WTC11 (cell line): ENCODE results near the gene A1BG. TPM values are rescaled to one million over a fixed set of nuclear protein-coding genes. Genes with fewer than 3 reads are reported as not detected.

Source experiments
- ATAC-seq: fragments of 200-7000 bp; cut with Tn5 transposase; 2 replicates; pipeline ENCODE4 v1.10.0; 2021; ENCODE audit warnings: mild to moderate bottlenecking, moderate library complexity
- CTCF ChIA-PET: fragments of 300-600 bp; sonication (Branson Sonifier 250); formaldehyde crosslinking; loops from one replicate; lab custom pipeline; 2021; ENCODE audit warnings: antibody characterized with exemption; lab: Charles Lee
- POLR2A ChIA-PET: fragments of 350-600 bp; sonication (Branson Sonifier 250); formaldehyde crosslinking; loops from one replicate; lab custom pipeline; 2021; ENCODE audit warnings: antibody characterized with exemption; lab: Charles Lee
- DNase-seq: peaks from one replicate; pipeline ENCODE4 v3.0.0; 2021; ENCODE audit warnings: low spot score
- H3K27ac Mint-ChIP-seq: 2 replicates; pipeline ENCODE4 v1.8.0; 2021; ENCODE audit warnings: mixed read lengths
- H3K27me3 Mint-ChIP-seq: 2 replicates; pipeline ENCODE4 v1.8.0; 2021; ENCODE audit warnings: low read depth, mild to moderate bottlenecking, moderate library complexity, mixed read lengths
- H3K36me3 Mint-ChIP-seq: 2 replicates; pipeline ENCODE4 v1.8.0; 2021; ENCODE audit warnings: mixed read lengths
- H3K4me1 Mint-ChIP-seq: 2 replicates; pipeline ENCODE4 v1.8.0; 2022; ENCODE audit warnings: mixed read lengths
- H3K4me3 Mint-ChIP-seq: 2 replicates; pipeline ENCODE4 v1.8.0; 2021; ENCODE audit warnings: mild to moderate bottlenecking, moderate library complexity, mixed read lengths
- H3K9me3 Mint-ChIP-seq: 2 replicates; pipeline ENCODE4 v1.8.0; 2021; ENCODE audit warnings: mixed read lengths
- CREB1 ChIP-seq: sonication (generic); formaldehyde crosslinking; IDR thresholded peaks from 2 replicates; pipeline ENCODE4 v1.8.0; 2023; ENCODE audit warnings: mild to moderate bottlenecking, missing genetic modification reagents
- CREM ChIP-seq: sonication (generic); formaldehyde crosslinking; IDR thresholded peaks from 2 replicates; pipeline ENCODE4 v1.8.1; 2022; ENCODE audit warnings: mild to moderate bottlenecking, missing genetic modification reagents, moderate library complexity
- ERG ChIP-seq: fragments of 250-450 bp; sonication (Bioruptor Pico); IDR thresholded peaks from 2 replicates; pipeline ENCODE4 v1.8.0; 2021; ENCODE audit warnings: mild to moderate bottlenecking
- ESRRA ChIP-seq: sonication (generic); formaldehyde crosslinking; IDR thresholded peaks from 2 replicates; pipeline ENCODE4 v1.8.1; 2022; ENCODE audit warnings: mild to moderate bottlenecking, missing genetic modification reagents, borderline replicate concordance
- FOXP4 ChIP-seq: sonication (generic); formaldehyde crosslinking; IDR thresholded peaks from 2 replicates; pipeline ENCODE4 v1.8.0; 2022; ENCODE audit warnings: mild to moderate bottlenecking, missing genetic modification reagents
- GRHL2 ChIP-seq: fragments of 250-450 bp; sonication (Bioruptor Pico); IDR thresholded peaks from 2 replicates; pipeline ENCODE4 v1.8.0; 2022; ENCODE audit warnings: mild to moderate bottlenecking, moderate library complexity; ENCODE audit not compliant: insufficient replicate concordance, severe bottlenecking
- IRF2 ChIP-seq: sonication (generic); formaldehyde crosslinking; IDR thresholded peaks from 2 replicates; pipeline ENCODE4 v1.8.0; 2022; ENCODE audit warnings: low read depth, missing genetic modification reagents, borderline replicate concordance
- NFE2L1 ChIP-seq: sonication (generic); formaldehyde crosslinking; IDR thresholded peaks from 2 replicates; pipeline ENCODE4 v1.8.1; 2023; ENCODE audit warnings: missing genetic modification reagents
- SP1 ChIP-seq: sonication (generic); formaldehyde crosslinking; conservative IDR thresholded peaks from 2 replicates; pipeline ENCODE4 v1.8.1; 2022; ENCODE audit warnings: missing genetic modification reagents
- TEAD1 ChIP-seq: sonication (generic); formaldehyde crosslinking; IDR thresholded peaks from 2 replicates; pipeline ENCODE4 v1.8.0; 2022; ENCODE audit warnings: mild to moderate bottlenecking, missing genetic modification reagents
- ZNF396 ChIP-seq: fragments of 250-450 bp; sonication (Bioruptor Pico); IDR thresholded peaks from 2 replicates; pipeline ENCODE4 v1.8.0; 2021; ENCODE audit warnings: mild to moderate bottlenecking, moderate library complexity, borderline replicate concordance
- ZNF423 ChIP-seq: fragments of 250-450 bp; sonication (Bioruptor Pico); IDR thresholded peaks from 2 replicates; pipeline ENCODE4 v2.1.2; 2022; ENCODE audit warnings: mild to moderate bottlenecking, moderate library complexity
- total RNA-seq: library from RNA; stranded (reverse); gene quantifications from 3 replicates; pipeline ENCODE4 v1.2.3, GENCODE V29; 2021
- TF ChIP-seq, protein P1 (sequence below): sonication (generic); formaldehyde crosslinking; IDR thresholded peaks from 2 replicates; pipeline ENCODE4 v1.8.0; 2022; ENCODE audit warnings: missing genetic modification reagents
- TF ChIP-seq, protein P2 (sequence below): fragments of 200-600 bp; IDR thresholded peaks from 2 replicates; pipeline ENCODE4 v1.8.0; 2022; ENCODE audit warnings: antibody characterized with exemption
- TF ChIP-seq, protein P3 (sequence below): sonication (generic); formaldehyde crosslinking; IDR thresholded peaks from 2 replicates; pipeline ENCODE4 v1.8.1; 2023; ENCODE audit warnings: mild to moderate bottlenecking, missing genetic modification reagents, borderline replicate concordance
- TF ChIP-seq, protein P4 (sequence below): sonication (generic); formaldehyde crosslinking; IDR thresholded peaks from 2 replicates; pipeline ENCODE4 v1.8.1; 2022; ENCODE audit warnings: mild to moderate bottlenecking, missing genetic modification reagents, moderate library complexity, borderline replicate concordance

A1BG gene
- total RNA-seq, 1 experiment from 2014 or later: 24.3 TPM

GRCh38 chr19:58330458-58330857 lies 22.8 kb downstream of the A1BG start (continued):
- TF ChIP-seq, protein P1, sequence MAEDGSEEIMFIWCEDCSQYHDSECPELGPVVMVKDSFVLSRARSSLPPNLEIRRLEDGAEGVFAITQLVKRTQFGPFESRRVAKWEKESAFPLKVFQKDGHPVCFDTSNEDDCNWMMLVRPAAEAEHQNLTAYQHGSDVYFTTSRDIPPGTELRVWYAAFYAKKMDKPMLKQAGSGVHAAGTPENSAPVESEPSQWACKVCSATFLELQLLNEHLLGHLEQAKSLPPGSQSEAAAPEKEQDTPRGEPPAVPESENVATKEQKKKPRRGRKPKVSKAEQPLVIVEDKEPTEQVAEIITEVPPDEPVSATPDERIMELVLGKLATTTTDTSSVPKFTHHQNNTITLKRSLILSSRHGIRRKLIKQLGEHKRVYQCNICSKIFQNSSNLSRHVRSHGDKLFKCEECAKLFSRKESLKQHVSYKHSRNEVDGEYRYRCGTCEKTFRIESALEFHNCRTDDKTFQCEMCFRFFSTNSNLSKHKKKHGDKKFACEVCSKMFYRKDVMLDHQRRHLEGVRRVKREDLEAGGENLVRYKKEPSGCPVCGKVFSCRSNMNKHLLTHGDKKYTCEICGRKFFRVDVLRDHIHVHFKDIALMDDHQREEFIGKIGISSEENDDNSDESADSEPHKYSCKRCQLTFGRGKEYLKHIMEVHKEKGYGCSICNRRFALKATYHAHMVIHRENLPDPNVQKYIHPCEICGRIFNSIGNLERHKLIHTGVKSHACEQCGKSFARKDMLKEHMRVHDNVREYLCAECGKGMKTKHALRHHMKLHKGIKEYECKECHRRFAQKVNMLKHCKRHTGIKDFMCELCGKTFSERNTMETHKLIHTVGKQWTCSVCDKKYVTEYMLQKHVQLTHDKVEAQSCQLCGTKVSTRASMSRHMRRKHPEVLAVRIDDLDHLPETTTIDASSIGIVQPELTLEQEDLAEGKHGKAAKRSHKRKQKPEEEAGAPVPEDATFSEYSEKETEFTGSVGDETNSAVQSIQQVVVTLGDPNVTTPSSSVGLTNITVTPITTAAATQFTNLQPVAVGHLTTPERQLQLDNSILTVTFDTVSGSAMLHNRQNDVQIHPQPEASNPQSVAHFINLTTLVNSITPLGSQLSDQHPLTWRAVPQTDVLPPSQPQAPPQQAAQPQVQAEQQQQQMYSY: no peak
- TF ChIP-seq SP1 (no peak), GRHL2 (no peak)
- TF ChIP-seq, protein P2, sequence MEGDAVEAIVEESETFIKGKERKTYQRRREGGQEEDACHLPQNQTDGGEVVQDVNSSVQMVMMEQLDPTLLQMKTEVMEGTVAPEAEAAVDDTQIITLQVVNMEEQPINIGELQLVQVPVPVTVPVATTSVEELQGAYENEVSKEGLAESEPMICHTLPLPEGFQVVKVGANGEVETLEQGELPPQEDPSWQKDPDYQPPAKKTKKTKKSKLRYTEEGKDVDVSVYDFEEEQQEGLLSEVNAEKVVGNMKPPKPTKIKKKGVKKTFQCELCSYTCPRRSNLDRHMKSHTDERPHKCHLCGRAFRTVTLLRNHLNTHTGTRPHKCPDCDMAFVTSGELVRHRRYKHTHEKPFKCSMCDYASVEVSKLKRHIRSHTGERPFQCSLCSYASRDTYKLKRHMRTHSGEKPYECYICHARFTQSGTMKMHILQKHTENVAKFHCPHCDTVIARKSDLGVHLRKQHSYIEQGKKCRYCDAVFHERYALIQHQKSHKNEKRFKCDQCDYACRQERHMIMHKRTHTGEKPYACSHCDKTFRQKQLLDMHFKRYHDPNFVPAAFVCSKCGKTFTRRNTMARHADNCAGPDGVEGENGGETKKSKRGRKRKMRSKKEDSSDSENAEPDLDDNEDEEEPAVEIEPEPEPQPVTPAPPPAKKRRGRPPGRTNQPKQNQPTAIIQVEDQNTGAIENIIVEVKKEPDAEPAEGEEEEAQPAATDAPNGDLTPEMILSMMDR: no peak

DNA sequence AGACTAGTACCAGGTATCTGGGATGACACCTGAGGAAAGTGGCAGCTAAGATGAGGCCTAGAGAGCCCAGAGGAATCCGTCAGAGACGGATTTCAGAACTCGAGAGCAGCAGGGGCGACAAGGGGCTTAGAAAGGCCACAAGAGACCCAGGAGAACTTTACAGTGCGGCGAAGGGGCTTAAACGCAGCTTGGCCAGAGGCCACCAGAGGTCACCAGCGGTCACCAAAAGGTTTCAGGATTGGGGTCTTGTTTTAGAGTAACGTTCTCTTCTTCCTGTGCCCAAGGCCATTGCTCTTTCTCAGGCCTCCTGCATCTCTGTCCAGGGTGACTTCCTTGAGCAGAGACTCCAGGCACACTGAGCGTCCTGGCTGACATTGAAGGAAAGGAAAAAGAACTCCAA lies 24.3 kb downstream of the A1BG start:
- TF ChIP-seq ERG (CRISPR knock-in tag): no peak
- TF ChIP-seq, protein P3, sequence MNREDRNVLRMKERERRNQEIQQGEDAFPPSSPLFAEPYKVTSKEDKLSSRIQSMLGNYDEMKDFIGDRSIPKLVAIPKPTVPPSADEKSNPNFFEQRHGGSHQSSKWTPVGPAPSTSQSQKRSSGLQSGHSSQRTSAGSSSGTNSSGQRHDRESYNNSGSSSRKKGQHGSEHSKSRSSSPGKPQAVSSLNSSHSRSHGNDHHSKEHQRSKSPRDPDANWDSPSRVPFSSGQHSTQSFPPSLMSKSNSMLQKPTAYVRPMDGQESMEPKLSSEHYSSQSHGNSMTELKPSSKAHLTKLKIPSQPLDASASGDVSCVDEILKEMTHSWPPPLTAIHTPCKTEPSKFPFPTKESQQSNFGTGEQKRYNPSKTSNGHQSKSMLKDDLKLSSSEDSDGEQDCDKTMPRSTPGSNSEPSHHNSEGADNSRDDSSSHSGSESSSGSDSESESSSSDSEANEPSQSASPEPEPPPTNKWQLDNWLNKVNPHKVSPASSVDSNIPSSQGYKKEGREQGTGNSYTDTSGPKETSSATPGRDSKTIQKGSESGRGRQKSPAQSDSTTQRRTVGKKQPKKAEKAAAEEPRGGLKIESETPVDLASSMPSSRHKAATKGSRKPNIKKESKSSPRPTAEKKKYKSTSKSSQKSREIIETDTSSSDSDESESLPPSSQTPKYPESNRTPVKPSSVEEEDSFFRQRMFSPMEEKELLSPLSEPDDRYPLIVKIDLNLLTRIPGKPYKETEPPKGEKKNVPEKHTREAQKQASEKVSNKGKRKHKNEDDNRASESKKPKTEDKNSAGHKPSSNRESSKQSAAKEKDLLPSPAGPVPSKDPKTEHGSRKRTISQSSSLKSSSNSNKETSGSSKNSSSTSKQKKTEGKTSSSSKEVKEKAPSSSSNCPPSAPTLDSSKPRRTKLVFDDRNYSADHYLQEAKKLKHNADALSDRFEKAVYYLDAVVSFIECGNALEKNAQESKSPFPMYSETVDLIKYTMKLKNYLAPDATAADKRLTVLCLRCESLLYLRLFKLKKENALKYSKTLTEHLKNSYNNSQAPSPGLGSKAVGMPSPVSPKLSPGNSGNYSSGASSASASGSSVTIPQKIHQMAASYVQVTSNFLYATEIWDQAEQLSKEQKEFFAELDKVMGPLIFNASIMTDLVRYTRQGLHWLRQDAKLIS (CRISPR knock-in tag): no peak
- TF ChIP-seq NFE2L1 (CRISPR knock-in tag): no peak
- TF ChIP-seq IRF2: no peak
- Mint-ChIP-seq H3K27me3 (no peaks in the 10 kb centered on the region), H3K27ac (no peak overlapping the region), H3K4me1 (peaks cover 4% of the 10 kb centered on the region; the same call in 1 of the 2 replicates), H3K4me3 (peak overlapping the region; percentile 52; the same call in 1 of the 2 replicates), H3K36me3 (no peaks in the 10 kb centered on the region), H3K9me3 (no peaks in the 10 kb centered on the region)
- DNase-seq: peak; percentile 77
- ChIA-PET POLR2A (interaction anchor here (0.6 kb wide), 1 partner anchor 42 kb away, joined by 10 read pairs; no protein-coding TSS in a partner anchor), CTCF (interaction anchor here (1.0 to 2.5 kb wide), 4 partner anchors 10 to 191 kb away, joined by 3 to 10 read pairs (median 4); partner anchors contain the start of gene ZBTB45)
- ATAC-seq: peak; percentile 24

DNA sequence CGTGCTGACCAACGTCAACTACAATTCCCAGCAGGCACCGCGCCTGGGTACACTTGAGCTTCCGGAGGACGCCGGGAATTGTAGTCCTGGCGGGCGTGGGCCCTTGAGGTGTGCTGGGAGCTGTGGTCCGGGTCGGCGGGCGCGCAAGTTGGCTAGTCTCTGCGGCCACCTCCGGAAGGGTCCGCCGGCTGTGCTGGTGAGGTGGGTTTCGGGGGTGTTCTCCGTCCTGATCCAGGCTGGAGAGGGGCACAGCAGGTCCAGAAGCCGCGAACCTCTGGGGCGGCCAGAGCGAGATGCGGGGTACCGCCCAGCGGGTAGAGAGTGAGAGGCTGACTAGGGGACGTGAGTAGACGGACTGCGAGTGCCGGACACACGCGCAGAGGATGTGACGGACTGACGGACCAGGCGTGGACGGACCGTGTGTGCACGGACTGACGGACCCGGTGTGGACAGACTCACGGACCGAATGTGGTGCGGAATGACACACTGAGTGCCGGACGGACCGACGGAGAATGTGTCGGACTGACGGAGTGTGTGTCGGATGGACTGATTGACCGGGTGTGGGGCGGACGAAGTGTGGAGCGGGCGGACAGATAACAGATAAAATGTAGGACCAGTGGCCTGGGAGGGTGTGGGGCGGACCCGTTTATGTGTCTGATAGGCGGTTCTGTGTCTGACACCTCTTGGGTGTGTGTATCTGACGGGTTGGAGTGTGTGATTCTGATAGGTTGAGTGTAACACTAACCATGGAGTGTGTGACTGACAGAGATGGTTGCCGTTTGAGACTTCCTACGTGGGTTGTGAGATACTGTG lies 26.2 kb downstream of the A1BG start, which contains the start of gene ZSCAN22:
ZSCAN22 (plus strand) TSS at position 81 of the 813 bp plus-strand sequence. CDS start 7,809 bp downstream, outside the sequence.
- CTCF ChIA-PET: interaction anchor here (0.9 to 2.3 kb wide), 8 partner anchors 12 to 192 kb away, joined by 3 to 12 read pairs (median 4); partner anchors contain the start of genes ZBTB45, ZNF497 and ZNF544
- Mint-ChIP-seq H3K36me3 (no peaks in the 10 kb centered on the region), H3K4me3 (no peak within 1 kb of the TSS), H3K9me3 (no peaks in the 10 kb centered on the region), H3K27ac (no peak within 1 kb of the TSS), H3K27me3 (no peaks in the 10 kb centered on the region), H3K4me1 (peaks cover 4% of the 10 kb centered on the region; the same call in 1 of the 2 replicates)
- POLR2A ChIA-PET: interaction anchor here (0.6 to 1.5 kb wide), 6 partner anchors 10 to 144 kb away, joined by 3 to 9 read pairs (median 4); partner anchors contain the start of genes ZNF274, ZNF497 and ZNF584
- peak; percentile 95 for ATAC-seq
- peak; percentile 97 for DNase-seq
- TF ChIP-seq ESRRA (peak; percentile 62; the same call in 1 of the 2 replicates), ZNF396 (CRISPR knock-in tag) (no peak), FOXP4 (CRISPR knock-in tag) (peak; percentile 35; the same call in 1 of the 2 replicates), ZNF423 (no peak), CREB1 (CRISPR knock-in tag) (no peak), CREM (CRISPR knock-in tag) (peak; percentile 90), TEAD1 (no peak; the same call in none of the 2 replicates)
- TF ChIP-seq, protein P4, sequence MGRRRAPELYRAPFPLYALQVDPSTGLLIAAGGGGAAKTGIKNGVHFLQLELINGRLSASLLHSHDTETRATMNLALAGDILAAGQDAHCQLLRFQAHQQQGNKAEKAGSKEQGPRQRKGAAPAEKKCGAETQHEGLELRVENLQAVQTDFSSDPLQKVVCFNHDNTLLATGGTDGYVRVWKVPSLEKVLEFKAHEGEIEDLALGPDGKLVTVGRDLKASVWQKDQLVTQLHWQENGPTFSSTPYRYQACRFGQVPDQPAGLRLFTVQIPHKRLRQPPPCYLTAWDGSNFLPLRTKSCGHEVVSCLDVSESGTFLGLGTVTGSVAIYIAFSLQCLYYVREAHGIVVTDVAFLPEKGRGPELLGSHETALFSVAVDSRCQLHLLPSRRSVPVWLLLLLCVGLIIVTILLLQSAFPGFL (CRISPR knock-in tag): no peak
